Activated CD8-positive, alpha-beta memory T cell treated with anti-CD3 and anti-CD28 coated beads, Interleukin-2, amount 10 ng/mL, durations not matched to agents 7 days and 5 days (primary cell): ENCODE measurements around the gene ASTN1. TPM values are rescaled to one million over a fixed set of nuclear protein-coding genes. Genes with fewer than 3 reads are reported as not detected.
"Not testable (repeated sequence)": the region's sequence is repeated elsewhere in the genome, so short reads cannot be mapped to it uniquely, and the experiment has no call there.

Source experiments
- ATAC-seq: fragments of 150-1000 bp; cut with Tn5 transposase; one replicate; pipeline ENCODE4 v1.10.0; 2021; ENCODE audit warnings: moderate library complexity
- CTCF ChIA-PET: fragments of 350-600 bp; sonication (Branson Sonifier 250); formaldehyde crosslinking; loops from one replicate; lab custom pipeline; 2021; ENCODE audit warnings: antibody characterized with exemption; lab: Charles Lee
- DNase-seq: peaks from one replicate; pipeline ENCODE4 v3.0.0-alpha.2; 2020
- H3K27ac Mint-ChIP-seq: one replicate; pipeline ENCODE4 v1.8.0; 2021; ENCODE audit warnings: mild to moderate bottlenecking, mixed read lengths
- H3K27me3 Mint-ChIP-seq: one replicate; pipeline ENCODE4 v1.8.0; 2021; ENCODE audit warnings: mixed read lengths
- H3K36me3 Mint-ChIP-seq: one replicate; pipeline ENCODE4 v1.8.0; 2021; ENCODE audit warnings: mild to moderate bottlenecking, mixed read lengths
- H3K4me1 Mint-ChIP-seq: one replicate; pipeline ENCODE4 v1.8.0; 2021; ENCODE audit warnings: mixed read lengths
- H3K4me3 Mint-ChIP-seq: one replicate; pipeline ENCODE4 v1.8.0; 2021; ENCODE audit warnings: mild to moderate bottlenecking, moderate library complexity, mixed read lengths
- H3K9me3 Mint-ChIP-seq: one replicate; pipeline ENCODE4 v1.8.0; 2022; ENCODE audit warnings: low read depth, mixed read lengths
- total RNA-seq, 2 experiments: library from RNA; stranded (reverse); gene quantifications; one replicate each; pipeline ENCODE4 v1.2.3, GENCODE V29; 2021

The ASTN1 gene
- total RNA-seq, 2 experiments from 2014 or later, result not detected

- CTCF ChIA-PET, result interaction anchor here (0.7 kb wide), 1 partner anchor 303 kb away, joined by 3 read pairs; no protein-coding TSS in a partner anchor
- not testable (repeated sequence) for H3K4me1 Mint-ChIP-seq, H3K4me3 Mint-ChIP-seq, ATAC-seq, H3K9me3 Mint-ChIP-seq, DNase-seq, H3K36me3 Mint-ChIP-seq, H3K27me3 Mint-ChIP-seq, H3K27ac Mint-ChIP-seq
Observed at GRCh38 chr1:177074811-177075210, 89.7 kb downstream of the ASTN1 start.

- Mint-ChIP-seq H3K4me1 (no peaks in the 10 kb centered on the region), H3K4me3 (no peak overlapping the region), H3K27ac (no peak overlapping the region), H3K9me3 (peaks cover 3% of the 10 kb centered on the region), H3K27me3 (no peaks in the 10 kb centered on the region), H3K36me3 (no peaks in the 10 kb centered on the region)
- no peak for DNase-seq
- no peak for ATAC-seq
- CTCF ChIA-PET, result no interaction called here
Observed at GRCh38 chr1:177069490-177069889, 95.0 kb downstream of the ASTN1 start.

- H3K27me3 Mint-ChIP-seq, result no peaks in the 10 kb centered on the region
- CTCF ChIA-PET, result no interaction called here
- no peaks in the 10 kb centered on the region for H3K4me1 Mint-ChIP-seq
- ATAC-seq, result no peak
- H3K9me3 Mint-ChIP-seq, result peaks cover 3% of the 10 kb centered on the region
- no peaks in the 10 kb centered on the region for H3K36me3 Mint-ChIP-seq
- no peak overlapping the region for H3K4me3 Mint-ChIP-seq
- DNase-seq, result no peak
- H3K27ac Mint-ChIP-seq, result no peak overlapping the region
Observed at GRCh38 chr1:177067752-177068410, 96.6 kb downstream of the ASTN1 start.

GRCh38 chr1:177065430-177065829 is 99.1 kb downstream of the ASTN1 start:
- DNase-seq, result no peak
- H3K4me1 Mint-ChIP-seq, result no peaks in the 10 kb centered on the region
- H3K9me3 Mint-ChIP-seq, result peaks cover 6% of the 10 kb centered on the region
- no peak overlapping the region for H3K27ac Mint-ChIP-seq
- no peaks in the 10 kb centered on the region for H3K27me3 Mint-ChIP-seq
- no peaks in the 10 kb centered on the region for H3K36me3 Mint-ChIP-seq
- CTCF ChIA-PET, result no interaction called here
- ATAC-seq, result no peak
- H3K4me3 Mint-ChIP-seq, result no peak overlapping the region

- Mint-ChIP-seq H3K36me3 (no peaks in the 10 kb centered on the region), H3K4me1 (no peaks in the 10 kb centered on the region), H3K4me3 (no peak overlapping the region), H3K9me3 (peaks cover 6% of the 10 kb centered on the region), H3K27ac (no peak overlapping the region), H3K27me3 (no peaks in the 10 kb centered on the region)
- ATAC-seq, result no peak
- DNase-seq, result no peak
- CTCF ChIA-PET, result no interaction called here
Observed at GRCh38 chr1:177063648-177064047, 100.9 kb downstream of the ASTN1 start.

- Mint-ChIP-seq H3K9me3 (no peaks in the 10 kb centered on the region), H3K4me3 (no peak overlapping the region), H3K27me3 (no peaks in the 10 kb centered on the region), H3K4me1 (no peaks in the 10 kb centered on the region), H3K27ac (no peak overlapping the region), H3K36me3 (no peaks in the 10 kb centered on the region)
- ATAC-seq, result no peak
- CTCF ChIA-PET, result no interaction called here
- DNase-seq, result no peak
Observed at GRCh38 chr1:177054542-177054941, 110.0 kb downstream of the ASTN1 start.

- Mint-ChIP-seq H3K9me3 (no peaks in the 10 kb centered on the region), H3K27me3 (no peaks in the 10 kb centered on the region), H3K4me3 (no peak overlapping the region), H3K27ac (no peak overlapping the region), H3K4me1 (no peaks in the 10 kb centered on the region), H3K36me3 (no peaks in the 10 kb centered on the region)
- CTCF ChIA-PET, result no interaction called here
- ATAC-seq, result no peak
- no peak for DNase-seq
Observed at GRCh38 chr1:177053648-177054047, 110.9 kb downstream of the ASTN1 start.

GRCh38 chr1:177048314-177049069 is 116.0 kb downstream of the ASTN1 start:
- Mint-ChIP-seq H3K9me3 (no peaks in the 10 kb centered on the region), H3K27ac (no peak overlapping the region), H3K4me3 (no peak overlapping the region), H3K36me3 (no peaks in the 10 kb centered on the region), H3K4me1 (no peaks in the 10 kb centered on the region), H3K27me3 (no peaks in the 10 kb centered on the region)
- no peak for ATAC-seq
- CTCF ChIA-PET, result no interaction called here
- DNase-seq, result no peak

- no peak for ATAC-seq
- no peaks in the 10 kb centered on the region for H3K36me3 Mint-ChIP-seq
Observed at GRCh38 chr1:177045151-177045550, 119.4 kb downstream of the ASTN1 start.

GRCh38 chr1:177044390-177044789 is 120.1 kb downstream of the ASTN1 start:
- CTCF ChIA-PET, result no interaction called here
- H3K4me1 Mint-ChIP-seq, result no peaks in the 10 kb centered on the region
- no peak for ATAC-seq
- H3K27ac Mint-ChIP-seq, result no peak overlapping the region
- DNase-seq, result no peak
- H3K36me3 Mint-ChIP-seq, result no peaks in the 10 kb centered on the region
- H3K9me3 Mint-ChIP-seq, result no peaks in the 10 kb centered on the region
- no peaks in the 10 kb centered on the region for H3K27me3 Mint-ChIP-seq
- H3K4me3 Mint-ChIP-seq, result no peak overlapping the region

More at GRCh38 chr1:177045151-177045550, 119.4 kb downstream of the ASTN1 start:
- no peak overlapping the region for H3K4me3 Mint-ChIP-seq
- no peaks in the 10 kb centered on the region for H3K27me3 Mint-ChIP-seq
- H3K4me1 Mint-ChIP-seq, result no peaks in the 10 kb centered on the region
- no peak overlapping the region for H3K27ac Mint-ChIP-seq
- DNase-seq, result no peak
- H3K9me3 Mint-ChIP-seq, result no peaks in the 10 kb centered on the region
- CTCF ChIA-PET, result no interaction called here

GRCh38 chr1:177043597-177043996 is 120.9 kb downstream of the ASTN1 start:
- Mint-ChIP-seq H3K27me3 (no peaks in the 10 kb centered on the region), H3K27ac (no peak overlapping the region), H3K4me3 (no peak overlapping the region), H3K36me3 (no peaks in the 10 kb centered on the region), H3K4me1 (no peaks in the 10 kb centered on the region), H3K9me3 (no peaks in the 10 kb centered on the region)
- CTCF ChIA-PET, result no interaction called here
- ATAC-seq (no peak), DNase-seq (no peak)

- DNase-seq (no peak), ATAC-seq (no peak)
- peaks cover 2% of the 10 kb centered on the region for H3K9me3 Mint-ChIP-seq
- CTCF ChIA-PET, result no interaction called here
- H3K27me3 Mint-ChIP-seq, result no peaks in the 10 kb centered on the region
- no peak overlapping the region for H3K4me3 Mint-ChIP-seq
- H3K36me3 Mint-ChIP-seq, result no peaks in the 10 kb centered on the region
- H3K27ac Mint-ChIP-seq, result no peak overlapping the region
- no peaks in the 10 kb centered on the region for H3K4me1 Mint-ChIP-seq
Observed at GRCh38 chr1:177035586-177035985, 128.9 kb downstream of the ASTN1 start.

- DNase-seq (no peak), ATAC-seq (no peak)
- CTCF ChIA-PET, result interaction anchor here (0.7 kb wide), 1 partner anchor 19 kb away, joined by 3 read pairs; no protein-coding TSS in a partner anchor
- no peak overlapping the region for H3K27ac Mint-ChIP-seq
- no peaks in the 10 kb centered on the region for H3K27me3 Mint-ChIP-seq
- no peak overlapping the region for H3K4me3 Mint-ChIP-seq
- no peaks in the 10 kb centered on the region for H3K36me3 Mint-ChIP-seq
- H3K4me1 Mint-ChIP-seq, result no peaks in the 10 kb centered on the region
- peaks cover 2% of the 10 kb centered on the region for H3K9me3 Mint-ChIP-seq
Observed at GRCh38 chr1:177033628-177034027, 130.9 kb downstream of the ASTN1 start.

GRCh38 chr1:177032434-177032833 is 132.1 kb downstream of the ASTN1 start:
- DNase-seq (no peak), ATAC-seq (no peak)
- CTCF ChIA-PET, result no interaction called here
- Mint-ChIP-seq H3K4me3 (no peak overlapping the region), H3K36me3 (no peaks in the 10 kb centered on the region), H3K4me1 (no peaks in the 10 kb centered on the region), H3K9me3 (peaks cover 2% of the 10 kb centered on the region), H3K27me3 (no peaks in the 10 kb centered on the region), H3K27ac (no peak overlapping the region)
